GM12878 (cell line): ENCODE data around the gene OR2V1. TPM values are rescaled to one million over a fixed set of nuclear protein-coding genes. Genes with fewer than 3 reads are reported as not detected.

ENCODE experiments used
- ATAC-seq: fragments of 200-7000 bp; cut with Tn5 transposase; 3 replicates; pipeline ENCODE4 v1.9.1; 2020; ENCODE audit warnings: mild to moderate bottlenecking, moderate library complexity
- BruUV-seq: library from RNA; stranded (reverse); fragments of 400-500 nt; replicated peaks from 2 replicates; lab custom pipeline; 2021; lab: Mats Ljungman, UMichigan
- CTCF ChIA-PET: fragments of 300-600 bp; sonication (Branson Sonifier 250); formaldehyde crosslinking; extraction: SDS; loops from one replicate; lab custom pipeline; 2021; ENCODE audit warnings: inconsistent platforms; lab: Yijun Ruan, JAX
- POLR2A ChIA-PET: fragments of 350-600 bp; formaldehyde crosslinking; extraction: SDS; loops from one replicate; lab custom pipeline; 2021; ENCODE audit warnings: inconsistent platforms; lab: Charles Lee
- RAD21 ChIA-PET: fragments of 300-600 bp; sonication (Branson Sonifier 250); formaldehyde crosslinking; loops from one replicate; lab custom pipeline; 2023; ENCODE audit warnings: antibody characterized with exemption; ENCODE audit not compliant: unreplicated experiment; lab: Charles Lee
- SMC1A ChIA-PET: fragments of 300-600 bp; sonication (Branson Sonifier 250); formaldehyde crosslinking; loops from one replicate; lab custom pipeline; 2023; ENCODE audit not compliant: unreplicated experiment, uncharacterized antibody; lab: Charles Lee
- DNase-seq: peaks from one replicate; pipeline ENCODE4 v3.0.0-alpha.2; 2011; ENCODE audit warnings: low read depth, low spot score
- FAIRE-seq: peaks from 3 replicates; lab custom pipeline; 2011; peaks lifted over from hg19 to GRCh38; lab: Jason Lieb, UNC
- H2AFZ ChIP-seq: 2 replicates; pipeline ENCODE4 v1.6.0; 2011; ENCODE audit warnings: low read depth, low read length, control low read depth; ENCODE audit not compliant: control insufficient read depth
- H3K27ac ChIP-seq: 2 replicates; pipeline ENCODE4 v1.5.1; 2011; ENCODE audit warnings: control low read depth; ENCODE audit not compliant: control insufficient read depth, insufficient read depth
- H3K27me3 ChIP-seq, 2 experiments: replicated peaks in 1 of 2; 2 replicates each; pipeline versions ENCODE4 v1.6.0 to v1.6.1; 2011; ENCODE audit warnings: low read length in 1 of 2; ENCODE audit not compliant: control insufficient read depth in 2 of 2, insufficient read depth in 2 of 2
- H3K36me3 ChIP-seq, 2 experiments: 2 replicates each; pipeline ENCODE4 v1.5.1; 2011; ENCODE audit warnings: low read length in 1 of 2; ENCODE audit not compliant: control insufficient read depth in 2 of 2, insufficient read depth in 2 of 2
- H3K4me1 ChIP-seq: 2 replicates; pipeline ENCODE4 v1.6.1; 2011; ENCODE audit warnings: mild to moderate bottlenecking, low read length, moderate library complexity, mixed read lengths; ENCODE audit not compliant: control insufficient read depth, insufficient read depth
- H3K4me2 ChIP-seq: 2 replicates; pipeline ENCODE4 v1.6.0; 2011; ENCODE audit warnings: control low read depth; ENCODE audit not compliant: control insufficient read depth, insufficient read depth
- H3K4me3 ChIP-seq: fragments of 200-600 bp; sonication (generic); 2 replicates; pipeline ENCODE4 v1.5.1; 2016
- H3K79me2 ChIP-seq: 2 replicates; pipeline ENCODE4 v1.6.0; 2011; ENCODE audit warnings: low read length; ENCODE audit not compliant: control insufficient read depth, insufficient read depth
- H3K9ac ChIP-seq: 2 replicates; pipeline ENCODE4 v1.8.0; 2011; ENCODE audit warnings: low read length, control low read depth, mixed read lengths; ENCODE audit not compliant: control insufficient read depth, insufficient read depth
- H3K9me3 ChIP-seq: replicated peaks from 3 replicates; pipeline ENCODE4 v1.5.1; 2011; ENCODE audit warnings: mild to moderate bottlenecking, low read length; ENCODE audit not compliant: control insufficient read depth, insufficient read depth
- H4K20me1 ChIP-seq: 2 replicates; pipeline ENCODE4 v1.6.0; 2011; ENCODE audit not compliant: control insufficient read depth, insufficient read depth
- ATF7 ChIP-seq: fragments of 450-650 bp; IDR thresholded peaks from 2 replicates; pipeline ENCODE4 v1.6.1; 2016; ENCODE audit warnings: low read depth, mild to moderate bottlenecking
- BCL11A ChIP-seq: IDR thresholded peaks from 2 replicates; pipeline ENCODE4 v1.6.1; 2011; ENCODE audit warnings: low read depth, low read length
- BHLHE40 ChIP-seq, 2 experiments: fragments of 450-650 bp in 1 of 2; IDR thresholded peaks; 2 replicates each; pipeline ENCODE4 v1.6.1; 2011 to 2017; ENCODE audit warnings: low read depth in 2 of 2, borderline replicate concordance in 1 of 2, improper control_type of control experiment in 1 of 2, low read length in 1 of 2, mild to moderate bottlenecking in 1 of 2
- CREB1 ChIP-seq: IDR thresholded peaks from 2 replicates; pipeline ENCODE4 v1.6.1; 2012; ENCODE audit warnings: low read depth, mild to moderate bottlenecking, inconsistent platforms
- DPF2 ChIP-seq: fragments of 450-650 bp; IDR thresholded peaks from 2 replicates; pipeline ENCODE4 v1.6.1; 2017; ENCODE audit warnings: mild to moderate bottlenecking
- EED ChIP-seq: sonication (generic); IDR thresholded peaks from 2 replicates; pipeline ENCODE4 v1.6.1; 2016; ENCODE audit warnings: antibody characterized with exemption, low read depth
- FOS ChIP-seq: IDR thresholded peaks from 3 replicates; pipeline ENCODE4 v1.6.1; 2011; ENCODE audit warnings: borderline replicate concordance; ENCODE audit not compliant: insufficient read length; ENCODE audit errors: extremely low read depth
- HDGF ChIP-seq: fragments of 450-650 bp; IDR thresholded peaks from 2 replicates; pipeline ENCODE4 v1.6.1; 2016; ENCODE audit warnings: antibody characterized with exemption
- IKZF1 ChIP-seq: fragments of 450-650 bp; conservative IDR thresholded peaks from 2 replicates; pipeline ENCODE4 v1.6.1; 2017; ENCODE audit warnings: antibody characterized with exemption, mild to moderate bottlenecking
- IRF5 ChIP-seq: fragments of 450-650 bp; IDR thresholded peaks from 2 replicates; pipeline ENCODE4 v1.6.1; 2017; ENCODE audit warnings: borderline replicate concordance
- NBN ChIP-seq: fragments of 450-650 bp; IDR thresholded peaks from 2 replicates; pipeline ENCODE4 v1.6.1; 2016
- NFIC ChIP-seq: IDR thresholded peaks from 2 replicates; pipeline ENCODE4 v1.6.1; 2012; ENCODE audit warnings: low read depth, mild to moderate bottlenecking, inconsistent platforms, low read length, moderate library complexity
- POLR2A ChIP-seq: IDR thresholded peaks from 2 replicates; pipeline ENCODE4 v1.6.1; 2011; ENCODE audit warnings: low read depth, mild to moderate bottlenecking, low read length
- RELB ChIP-seq: fragments of 450-650 bp; IDR thresholded peaks from 2 replicates; pipeline ENCODE4 v1.6.1; 2017; ENCODE audit warnings: low read depth, mild to moderate bottlenecking, moderate library complexity
- REST ChIP-seq: IDR thresholded peaks from 2 replicates; pipeline ENCODE4 v1.6.1; 2012; ENCODE audit warnings: mild to moderate bottlenecking, low read depth, low read length
- SMARCA5 ChIP-seq: fragments of 450-650 bp; IDR thresholded peaks from 2 replicates; pipeline ENCODE4 v1.6.1; 2017; ENCODE audit warnings: mild to moderate bottlenecking
- WGBS: methylation state at CpG from one replicate; pipeline ENCODE4 v1.1.6; 2016; ENCODE audit warnings: low lambda C conversion rate; ENCODE audit not compliant: insufficient replicate concordance, insufficient coverage; ENCODE audit errors: missing lambda C conversion rate; 5-methylcytosine and 5-hydroxymethylcytosine counted together
- in situ Hi-C: fragments of 300-500 bp; cut with MboI; formaldehyde crosslinking; loops from 9 replicates; pipeline ENCODE4 v1.14.3; 2018; ENCODE audit warnings: mixed read lengths
- intact Hi-C: fragments of 100-400 bp; cut with micrococcal nuclease; formaldehyde crosslinking; loops from one replicate; pipeline ENCODE4 v1.14.2; 2022; ENCODE audit not compliant: unreplicated experiment
- polyA plus RNA-seq, 11 experiments: library from polyadenylated mRNA; depleted of rRNA in 4 of 11; unstranded in 6 of 11; stranded (reverse) in 5 of 11; fragments of >200 nt; fragmentation: Nextera tagmentation in 4 of 11; fragmentation: Illumina TruSeq in 1 of 11; extraction: Ambion mirVana in 4 of 11; extraction: Trizol in 1 of 11; gene quantifications; 1 replicate in 1 of 11; 2 replicates in 10 of 11; pipeline versions ENCODE4 v1.2.1 to v1.2.3, GENCODE V29; 2011 to 2016; ENCODE audit warnings: inconsistent platforms in 2 of 11, missing spikeins in 2 of 11, low read depth in 1 of 11
- total RNA-seq, 4 experiments: library from RNA; depleted of rRNA in 3 of 4; stranded (reverse); fragments of >200 nt in 3 of 4; fragmentation: Illumina TruSeq in 1 of 4; extraction: Trizol in 1 of 4; gene quantifications; 2 replicates each; pipeline versions ENCODE4 v1.2.1 to v1.2.3, GENCODE V29; 2013 to 2021
- TF ChIP-seq, protein P1 (sequence below): IDR thresholded peaks from 2 replicates; pipeline ENCODE4 v1.6.1; 2012; ENCODE audit warnings: low read depth, low read length, improper control_type of control experiment

The OR2V1 gene
- total and polyA plus RNA-seq, 10 of the 15 experiments (the other 5 are each of a cell fraction or from before 2014, with no cell fraction given), result 0.20 to 4.4 TPM; not detected in 8

- FAIRE-seq (no peak), DNase-seq (no peak), ATAC-seq (peak; percentile 82)
- Histone ChIP-seq H3K4me3 (peak overlapping the region; percentile 41; the same call in 1 of the 2 replicates), H3K27me3 (no peaks in the 10 kb centered on the region), H3K9me3 (no peaks in the 10 kb centered on the region; the same call in 2 of the 3 replicates), H3K36me3 (no peaks in the 10 kb centered on the region), H3K27ac (peak overlapping the region; percentile 55), H3K79me2 (no peaks in the 10 kb centered on the region), H2AFZ (peak overlapping the region; percentile 92), H3K4me2 (peak overlapping the region; percentile 91), H3K9ac (peak overlapping the region; percentile 64), H3K4me1 (peaks cover 25% of the 10 kb centered on the region), H4K20me1 (no peaks in the 10 kb centered on the region)
- in situ Hi-C loops, result loop anchor here (5.0 kb wide), 1 partner anchor 358 kb away; the partner anchor contains the start of gene MGAT1
- WGBS, result 28% methylated on average over 15 of the region's 21 CpGs
- RAD21 ChIA-PET, result interaction anchor here (1.0 to 1.4 kb wide), 3 partner anchors 10 to 291 kb away, joined by 3 to 4 read pairs (median 4); no protein-coding TSS in a partner anchor
- POLR2A ChIA-PET, result no interaction called here
- intact Hi-C loops, result no loop called here
- CTCF ChIA-PET, result interaction anchor here (0.7 to 5.3 kb wide), 7 partner anchors 9 to 294 kb away, joined by 3 to 37 read pairs (median 5); no protein-coding TSS in a partner anchor
- SMC1A ChIA-PET, result interaction anchor here (0.9 to 2.4 kb wide), 5 partner anchors 9 to 357 kb away, joined by 3 to 8 read pairs (median 3); no protein-coding TSS in a partner anchor
- BruUV-seq, result no TSS peak
- TF ChIP-seq SMARCA5 (peak; percentile 75; the same call in 1 of the 2 replicates), HDGF (peak; percentile 71; the same call in 1 of the 2 replicates), NBN (0 out of 2 replicates have a peak, but pooled peaks have one; percentile 50), REST (no peak), IRF5 (no peak), NFIC (no peak), EED (no peak), CREB1 (peak; percentile 80), BCL11A (no peak), IKZF1 (peak; percentile 39; the same call in 1 of the 2 replicates), ATF7 (peak; percentile 74), RELB (no peak), DPF2 (0 out of 2 replicates have a peak, but pooled peaks have one; percentile 39), FOS (no peak), BHLHE40 (IDR thresholded peaks at IDR 0.05; ENCODE audit: borderline replicate concordance in 1 of 2, low read depth in 2 of 2, low read length in 1 of 2) (peak in 1 of 2 experiments; percentile 58; a peak in 1 of 4 replicates), POLR2A (peak; percentile 54)
- TF ChIP-seq, protein P1, sequence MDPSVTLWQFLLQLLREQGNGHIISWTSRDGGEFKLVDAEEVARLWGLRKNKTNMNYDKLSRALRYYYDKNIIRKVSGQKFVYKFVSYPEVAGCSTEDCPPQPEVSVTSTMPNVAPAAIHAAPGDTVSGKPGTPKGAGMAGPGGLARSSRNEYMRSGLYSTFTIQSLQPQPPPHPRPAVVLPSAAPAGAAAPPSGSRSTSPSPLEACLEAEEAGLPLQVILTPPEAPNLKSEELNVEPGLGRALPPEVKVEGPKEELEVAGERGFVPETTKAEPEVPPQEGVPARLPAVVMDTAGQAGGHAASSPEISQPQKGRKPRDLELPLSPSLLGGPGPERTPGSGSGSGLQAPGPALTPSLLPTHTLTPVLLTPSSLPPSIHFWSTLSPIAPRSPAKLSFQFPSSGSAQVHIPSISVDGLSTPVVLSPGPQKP, result no peak
Measured at GRCh38 chr5:181160152-181160754, 29.3 kb upstream of the OR2V1 start.
